Measurements from ENCODE around the gene MTR. TPM values are rescaled to one million over a fixed set of nuclear protein-coding genes. Genes with fewer than 3 reads are reported as not detected.

Gene MTR
- total and polyA plus RNA-seq, 9 of the 15 experiments (the other 6 are each of a cell fraction or from before 2014, with no cell fraction given) = 3.4 to 44.3 (median 20.3) TPM

DNA sequence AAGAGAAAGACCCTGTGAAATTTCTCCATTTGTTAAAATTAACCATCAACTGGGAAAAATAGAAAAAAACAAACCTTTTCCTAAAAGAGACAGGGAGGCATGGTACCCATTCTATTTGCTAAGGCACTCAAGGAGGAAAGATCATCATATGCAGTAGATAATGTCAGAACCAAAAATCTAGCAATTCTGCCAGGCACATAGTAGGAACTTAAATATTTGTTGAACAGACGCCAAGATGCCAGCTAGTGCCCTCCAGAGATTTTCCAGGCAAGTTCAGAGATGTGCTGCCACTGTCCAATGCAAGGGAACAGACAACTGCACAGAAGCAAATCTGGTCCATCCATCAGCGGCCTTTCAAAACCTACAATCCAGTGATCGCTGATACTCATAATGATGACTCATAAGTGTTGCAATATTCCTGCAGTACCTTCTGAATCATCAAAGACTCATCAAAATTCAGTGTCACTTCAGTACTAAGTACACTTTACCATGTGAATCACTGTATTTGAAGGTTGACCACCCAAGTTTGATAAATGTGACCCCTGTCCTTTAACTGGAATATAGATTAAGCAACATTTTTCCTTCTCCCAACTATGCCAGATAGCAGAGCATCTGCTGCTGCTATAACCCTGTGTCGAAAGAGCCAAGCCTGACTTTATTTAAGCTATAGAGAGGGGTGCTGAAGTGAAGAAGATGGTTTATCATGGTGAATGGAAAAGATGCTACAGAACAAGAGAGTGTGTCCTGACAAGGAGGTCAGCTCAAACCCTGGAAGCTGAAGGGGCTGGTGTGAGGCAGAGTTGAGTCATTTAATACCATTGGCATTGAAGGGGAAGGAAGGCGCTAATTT, 110.0 kb downstream of the MTR start:
- CTCF ChIA-PET (ENCODE audit: low intra/inter-chr PET ratio) = no interaction called here
- H3K27me3 ChIP-seq (ENCODE audit: control insufficient read depth in 2 of 2, insufficient read depth in 2 of 2, low read length in 2 of 2) = no peaks in the 10 kb centered on the region
- no peaks in the 10 kb centered on the region for H3K9me1 ChIP-seq (ENCODE audit: control insufficient read depth, insufficient read depth, low read length)
- in situ Hi-C loops (cut with MboI) = no loop called here
- H3K9me3 ChIP-seq (replicated peaks; ENCODE audit: control insufficient read depth, insufficient read depth, low read depth, low read length) = peaks cover 3% of the 10 kb centered on the region; the same call in 1 of the 2 replicates
- DNase-seq (ENCODE audit: extremely low read depth in 1 of 4, low spot score in 3 of 4) (peak; percentile 34 to 45 (median 42)), ATAC-seq (peak; percentile 56), FAIRE-seq (peak; percentile 60)
- no peaks in the 10 kb centered on the region for H4K20me1 ChIP-seq (replicated peaks; ENCODE audit: control insufficient read depth, insufficient read depth, low read length)
- no peak overlapping the region for H2AFZ ChIP-seq (ENCODE audit: low read depth, low read length)
- no peaks in the 10 kb centered on the region for H3K36me3 ChIP-seq (ENCODE audit: control insufficient read depth, insufficient read depth, low read length)
- no peak overlapping the region for H3K27ac ChIP-seq (ENCODE audit: extremely low read depth, low read depth, low read length)
- H3K9ac ChIP-seq (ENCODE audit: insufficient read depth in 1 of 2, low read depth in 2 of 2, low read length in 2 of 2) = no peak overlapping the region
- intact Hi-C loops (cut with micrococcal nuclease) = no loop called here
- H3K4me1 ChIP-seq (replicated peaks in 1 of 2; ENCODE audit: control insufficient read depth in 2 of 2, insufficient read depth in 2 of 2, low read length in 2 of 2) = peaks cover 0 to 13% of the 10 kb centered on the region in 2 experiments; a peak in 4 of 5 replicates
- POLR2A ChIA-PET = interaction anchor here (0.6 to 1.2 kb wide), 2 partner anchors 9 to 13 kb away, joined by 3 read pairs; no protein-coding TSS in a partner anchor
- no peaks in the 10 kb centered on the region for H3K79me2 ChIP-seq (ENCODE audit: control insufficient read depth, insufficient read depth, low read length)
- H3K4me3 ChIP-seq = no peak overlapping the region
- WGBS (ENCODE audit: insufficient coverage, low coverage, missing lambda C conversion rate) = 23% methylated on average over 5 of the region's 5 CpGs
- BruUV-seq (replicated peaks) = no TSS peak
- H3K4me2 ChIP-seq (ENCODE audit: insufficient read depth, low read length) = no peak overlapping the region
- TF ChIP-seq MAFG (tag; conservative IDR thresholded peaks at IDR 0.05) (peak; percentile 81), TAF15 (IDR thresholded peaks at IDR 0.05; ENCODE audit: low read depth, low read length) (no peak), ATF7 (IDR thresholded peaks at IDR 0.05) (peak; percentile 54; the same call in 1 of the 2 replicates), ZBED1 (IDR thresholded peaks at IDR 0.05) (no peak), POLR2H (tag; IDR thresholded peaks at IDR 0.05; ENCODE audit: low read depth) (no peak)
- TF ChIP-seq, protein P1, sequence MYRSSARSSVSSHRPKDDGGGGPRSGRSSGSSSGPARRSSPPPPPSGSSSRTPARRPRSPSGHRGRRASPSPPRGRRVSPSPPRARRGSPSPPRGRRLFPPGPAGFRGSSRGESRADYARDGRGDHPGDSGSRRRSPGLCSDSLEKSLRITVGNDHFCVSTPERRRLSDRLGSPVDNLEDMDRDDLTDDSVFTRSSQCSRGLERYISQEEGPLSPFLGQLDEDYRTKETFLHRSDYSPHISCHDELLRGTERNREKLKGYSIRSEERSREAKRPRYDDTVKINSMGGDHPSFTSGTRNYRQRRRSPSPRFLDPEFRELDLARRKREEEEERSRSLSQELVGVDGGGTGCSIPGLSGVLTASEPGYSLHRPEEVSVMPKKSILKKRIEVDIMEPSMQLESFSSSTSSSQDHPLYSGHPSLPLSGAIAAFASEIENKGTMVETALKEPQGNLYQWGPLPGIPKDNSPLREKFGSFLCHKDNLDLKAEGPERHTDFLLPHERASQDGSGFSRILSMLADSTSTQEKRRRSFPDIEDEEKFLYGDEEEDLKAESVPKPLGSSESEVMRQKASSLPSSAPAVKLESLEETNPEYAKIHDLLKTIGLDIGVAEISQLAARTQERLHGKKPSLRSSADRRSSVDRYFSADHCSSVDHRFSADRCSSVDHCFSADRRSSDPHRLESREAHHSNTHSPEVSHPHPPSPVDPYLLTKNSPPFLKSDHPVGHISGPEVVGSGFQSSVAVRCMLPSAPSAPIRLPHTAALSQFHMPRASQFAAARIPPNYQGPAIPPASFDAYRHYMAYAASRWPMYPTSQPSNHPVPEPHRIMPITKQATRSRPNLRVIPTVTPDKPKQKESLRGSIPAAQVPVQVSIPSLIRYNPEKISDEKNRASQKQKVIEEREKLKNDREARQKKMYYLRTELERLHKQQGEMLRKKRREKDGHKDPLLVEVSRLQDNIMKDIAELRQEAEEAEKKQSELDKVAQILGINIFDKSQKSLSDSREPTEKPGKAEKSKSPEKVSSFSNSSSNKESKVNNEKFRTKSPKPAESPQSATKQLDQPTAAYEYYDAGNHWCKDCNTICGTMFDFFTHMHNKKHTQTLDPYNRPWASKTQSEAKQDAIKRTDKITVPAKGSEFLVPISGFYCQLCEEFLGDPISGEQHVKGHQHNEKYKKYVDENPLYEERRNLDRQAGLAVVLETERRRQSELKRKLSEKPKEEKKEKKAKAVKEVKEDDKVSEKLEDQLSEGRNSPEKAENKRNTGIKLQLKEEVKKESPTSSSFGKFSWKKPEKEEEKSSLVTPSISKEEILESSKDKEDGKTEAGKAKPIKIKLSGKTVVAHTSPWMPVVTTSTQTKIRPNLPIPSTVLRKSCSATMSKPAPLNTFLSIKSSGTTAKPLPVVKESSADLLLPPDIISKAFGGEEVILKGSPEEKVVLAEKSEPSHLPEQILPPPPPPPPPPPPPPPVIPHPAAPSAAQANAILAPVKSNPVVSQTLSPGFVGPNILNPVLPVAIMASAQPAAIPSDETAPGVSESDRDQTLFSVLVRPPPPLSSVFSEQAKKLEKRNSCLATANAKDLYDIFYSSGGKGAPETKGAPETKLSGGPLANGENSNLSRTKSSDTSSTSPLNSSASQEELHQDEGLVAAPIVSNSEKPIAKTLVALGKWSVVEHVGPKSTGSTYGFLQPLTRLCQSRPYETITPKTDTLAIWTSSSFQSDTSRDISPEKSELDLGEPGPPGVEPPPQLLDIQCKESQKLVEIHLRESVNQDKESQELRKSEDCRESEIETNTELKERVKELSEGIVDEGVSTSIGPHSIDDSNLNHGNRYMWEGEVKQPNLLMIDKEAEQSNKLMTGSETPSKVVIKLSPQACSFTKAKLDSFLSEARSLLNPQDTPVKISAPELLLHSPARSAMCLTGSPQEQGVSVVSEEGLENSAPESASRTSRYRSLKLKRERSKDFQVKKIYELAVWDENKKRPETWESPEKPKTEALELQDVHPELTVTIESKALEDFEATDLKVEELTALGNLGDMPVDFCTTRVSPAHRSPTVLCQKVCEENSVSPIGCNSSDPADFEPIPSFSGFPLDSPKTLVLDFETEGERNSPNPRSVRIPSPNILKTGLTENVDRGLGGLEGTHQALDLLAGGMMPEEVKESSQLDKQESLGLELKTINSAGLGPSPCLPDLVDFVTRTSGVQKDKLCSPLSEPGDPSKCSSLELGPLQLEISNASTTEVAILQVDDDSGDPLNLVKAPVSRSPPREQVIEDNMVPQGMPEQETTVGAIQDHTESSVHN (IDR thresholded peaks at IDR 0.05; ENCODE audit: borderline replicate concordance in 1 of 2, low read depth in 1 of 2) = peak in 1 of 2 experiments; percentile 66; a peak in 1 of 4 replicates
- TF ChIP-seq, protein P2, sequence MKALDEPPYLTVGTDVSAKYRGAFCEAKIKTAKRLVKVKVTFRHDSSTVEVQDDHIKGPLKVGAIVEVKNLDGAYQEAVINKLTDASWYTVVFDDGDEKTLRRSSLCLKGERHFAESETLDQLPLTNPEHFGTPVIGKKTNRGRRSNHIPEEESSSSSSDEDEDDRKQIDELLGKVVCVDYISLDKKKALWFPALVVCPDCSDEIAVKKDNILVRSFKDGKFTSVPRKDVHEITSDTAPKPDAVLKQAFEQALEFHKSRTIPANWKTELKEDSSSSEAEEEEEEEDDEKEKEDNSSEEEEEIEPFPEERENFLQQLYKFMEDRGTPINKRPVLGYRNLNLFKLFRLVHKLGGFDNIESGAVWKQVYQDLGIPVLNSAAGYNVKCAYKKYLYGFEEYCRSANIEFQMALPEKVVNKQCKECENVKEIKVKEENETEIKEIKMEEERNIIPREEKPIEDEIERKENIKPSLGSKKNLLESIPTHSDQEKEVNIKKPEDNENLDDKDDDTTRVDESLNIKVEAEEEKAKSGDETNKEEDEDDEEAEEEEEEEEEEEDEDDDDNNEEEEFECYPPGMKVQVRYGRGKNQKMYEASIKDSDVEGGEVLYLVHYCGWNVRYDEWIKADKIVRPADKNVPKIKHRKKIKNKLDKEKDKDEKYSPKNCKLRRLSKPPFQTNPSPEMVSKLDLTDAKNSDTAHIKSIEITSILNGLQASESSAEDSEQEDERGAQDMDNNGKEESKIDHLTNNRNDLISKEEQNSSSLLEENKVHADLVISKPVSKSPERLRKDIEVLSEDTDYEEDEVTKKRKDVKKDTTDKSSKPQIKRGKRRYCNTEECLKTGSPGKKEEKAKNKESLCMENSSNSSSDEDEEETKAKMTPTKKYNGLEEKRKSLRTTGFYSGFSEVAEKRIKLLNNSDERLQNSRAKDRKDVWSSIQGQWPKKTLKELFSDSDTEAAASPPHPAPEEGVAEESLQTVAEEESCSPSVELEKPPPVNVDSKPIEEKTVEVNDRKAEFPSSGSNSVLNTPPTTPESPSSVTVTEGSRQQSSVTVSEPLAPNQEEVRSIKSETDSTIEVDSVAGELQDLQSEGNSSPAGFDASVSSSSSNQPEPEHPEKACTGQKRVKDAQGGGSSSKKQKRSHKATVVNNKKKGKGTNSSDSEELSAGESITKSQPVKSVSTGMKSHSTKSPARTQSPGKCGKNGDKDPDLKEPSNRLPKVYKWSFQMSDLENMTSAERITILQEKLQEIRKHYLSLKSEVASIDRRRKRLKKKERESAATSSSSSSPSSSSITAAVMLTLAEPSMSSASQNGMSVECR (CRISPR knock-in tag; IDR thresholded peaks at IDR 0.05) = no peak

Measured in K562 (cell line).